GM19239 (cell line): ENCODE results near the gene HELQ.

Source experiments
- DNase-seq: peaks from one replicate; pipeline ENCODE4 v3.0.0; 2011; ENCODE audit warnings: low spot score; ENCODE audit not compliant: insufficient read length
- FAIRE-seq: peaks from 2 replicates; lab custom pipeline; 2011; peaks lifted over from hg19 to GRCh38; lab: Jason Lieb, UNC

Gene HELQ

GRCh38 chr4:83382850-83383249 is 72.8 kb downstream of the HELQ start:
- no peak for FAIRE-seq

GRCh38 chr4:83381173-83381572 is 74.5 kb downstream of the HELQ start:
- DNase-seq, result no peak

More at GRCh38 chr4:83382850-83383249, 72.8 kb downstream of the HELQ start:
- no peak for DNase-seq

GRCh38 chr4:83378419-83378818 is 77.2 kb downstream of the HELQ start:
- DNase-seq (no peak), FAIRE-seq (no peak)

More at GRCh38 chr4:83381173-83381572, 74.5 kb downstream of the HELQ start:
- FAIRE-seq, result no peak

GRCh38 chr4:83372931-83373330 is 82.7 kb downstream of the HELQ start:
- DNase-seq (no peak), FAIRE-seq (no peak)

GRCh38 chr4:83371936-83372335 is 83.7 kb downstream of the HELQ start:
- FAIRE-seq, result no peak
- no peak for DNase-seq

DNA sequence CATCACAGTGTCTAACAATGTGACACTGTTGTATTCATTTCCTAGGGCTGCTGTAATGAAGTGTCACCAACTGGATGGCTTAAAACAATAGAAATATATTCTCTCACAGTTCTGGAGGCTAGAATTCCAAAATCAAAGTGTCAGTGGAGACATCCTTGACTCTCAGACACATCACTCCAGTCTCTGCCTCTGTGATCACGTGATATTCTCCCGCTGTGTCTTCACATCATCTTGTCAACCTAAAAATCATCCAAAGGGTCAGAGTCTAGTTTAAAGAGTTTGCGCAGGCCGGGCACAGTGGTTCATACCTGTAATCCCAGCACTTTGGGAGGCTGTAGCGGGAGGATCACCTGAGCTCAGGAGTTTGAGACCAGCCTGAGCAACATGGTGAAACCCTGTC is 84.4 kb downstream of the HELQ start:
- FAIRE-seq, result no peak
- DNase-seq, result no peak

DNA sequence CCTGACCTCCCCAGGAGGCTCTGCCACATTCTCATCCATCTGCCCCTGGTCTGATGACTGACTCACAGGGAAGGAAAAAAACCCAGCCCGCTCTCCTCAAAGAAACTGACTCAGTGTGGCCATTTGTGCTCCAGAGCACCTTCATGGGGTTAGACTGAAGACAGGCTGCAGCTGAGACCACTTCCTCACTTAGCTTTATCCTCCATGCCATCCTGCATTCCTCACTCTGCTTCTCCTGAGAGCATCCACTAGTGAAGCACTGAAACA is 85.0 kb downstream of the HELQ start:
- FAIRE-seq (no peak), DNase-seq (no peak)

GRCh38 chr4:83369831-83370639 is 85.6 kb downstream of the HELQ start:
- FAIRE-seq, result no peak
- no peak for DNase-seq

DNA sequence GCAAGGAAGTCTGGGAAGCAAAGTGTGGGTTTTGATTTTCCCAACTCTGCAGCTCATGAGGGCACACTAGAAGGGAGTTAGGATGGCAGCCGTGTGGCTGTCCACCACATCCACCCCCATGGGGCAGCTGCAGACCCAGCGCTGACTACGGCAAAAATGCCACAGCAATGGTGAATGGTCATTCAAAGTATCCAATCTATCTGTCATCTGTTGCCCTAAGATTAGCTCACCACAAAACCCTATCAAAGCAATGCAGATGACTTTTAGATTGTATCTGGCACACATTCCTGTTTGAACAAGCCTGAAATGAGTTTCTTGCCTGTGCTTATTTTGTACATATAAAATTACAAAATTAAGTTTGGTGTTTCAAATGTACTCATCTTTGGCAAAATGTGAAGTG is 91.3 kb downstream of the HELQ start:
- no peak for DNase-seq
- FAIRE-seq, result no peak

GRCh38 chr4:83362492-83363329 is 92.9 kb downstream of the HELQ start:
- DNase-seq (no peak), FAIRE-seq (peak; percentile 44)

- DNase-seq (no peak), FAIRE-seq (no peak)
Measured at GRCh38 chr4:83361416-83362103, 94.1 kb downstream of the HELQ start.

DNA sequence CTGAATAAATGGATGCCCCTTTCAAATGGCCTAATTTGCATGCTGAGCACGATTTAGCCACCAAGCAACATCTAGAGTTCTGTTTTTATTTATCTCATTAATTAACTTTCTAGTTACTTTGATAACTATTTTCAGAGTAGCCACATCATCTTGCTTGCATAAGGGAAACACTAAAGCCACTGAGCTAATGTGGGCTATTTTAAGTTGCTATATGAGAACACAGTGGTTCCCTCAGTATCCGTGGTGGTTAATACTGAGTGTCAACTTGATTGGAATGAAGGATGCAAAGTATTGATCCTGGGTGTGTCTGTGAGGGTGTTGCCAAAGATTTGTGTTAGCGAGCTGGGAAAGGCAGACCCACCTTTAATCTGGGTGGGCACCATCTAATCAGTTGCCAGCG is 95.6 kb downstream of the HELQ start:
- DNase-seq, result no peak
- no peak for FAIRE-seq

DNA sequence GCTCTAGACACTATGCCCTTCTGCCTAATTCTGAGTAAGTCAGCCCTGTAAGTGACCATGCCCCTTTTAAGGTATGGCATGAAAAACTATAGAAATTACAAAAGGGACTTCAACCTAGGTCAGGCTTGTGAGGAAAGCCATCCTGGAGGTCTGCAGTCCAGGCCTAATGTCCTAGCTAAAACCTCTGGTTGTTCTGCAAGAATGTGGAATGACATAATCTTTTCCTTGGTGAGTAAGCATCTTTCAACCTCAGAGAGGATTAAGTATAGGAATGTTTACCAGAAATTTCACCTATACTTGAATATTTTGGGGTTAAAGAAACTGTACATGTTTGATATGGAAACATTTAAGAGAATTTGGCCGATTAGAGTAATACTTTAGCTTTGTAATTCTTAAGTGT is 97.2 kb downstream of the HELQ start:
- FAIRE-seq, result no peak
- DNase-seq, result no peak
